PFSK-1 (cell line): ENCODE results near the gene EFCAB11.

ENCODE experiments used
- FOXP2 ChIP-seq: optimal IDR thresholded peaks from 2 replicates; pipeline ENCODE3; 2011; ENCODE audit warnings: borderline replicate concordance, control low read depth, inconsistent platforms; ENCODE audit not compliant: insufficient read depth; ENCODE audit errors: extremely low read length, extremely low read depth
- POLR2AphosphoS5 ChIP-seq: IDR thresholded peaks from 2 replicates; pipeline ENCODE4 v1.6.1; 2012; ENCODE audit warnings: low read depth, mild to moderate bottlenecking, control low read depth, low read length, moderate library complexity
- SIN3A ChIP-seq: IDR thresholded peaks from 2 replicates; pipeline ENCODE4 v1.6.1; 2012; ENCODE audit warnings: mild to moderate bottlenecking, low read length, moderate library complexity, borderline replicate concordance; ENCODE audit not compliant: insufficient read depth
- TAF1 ChIP-seq: IDR thresholded peaks from 2 replicates; pipeline ENCODE4 v1.6.1; 2012; ENCODE audit warnings: low read length, control low read depth, borderline replicate concordance; ENCODE audit not compliant: insufficient read depth
- TF ChIP-seq, protein P1 (sequence below), 2 experiments: IDR thresholded peaks; 2 replicates each; pipeline versions ENCODE4 v1.6.1 to v1.8.0; 2011 to 2012; ENCODE audit warnings: low read depth in 2 of 2, low read length in 2 of 2, control low read depth in 1 of 2, inconsistent platforms in 1 of 2, mild to moderate bottlenecking in 1 of 2, moderate library complexity in 1 of 2; ENCODE audit not compliant: insufficient read depth in 1 of 2

Gene EFCAB11

DNA sequence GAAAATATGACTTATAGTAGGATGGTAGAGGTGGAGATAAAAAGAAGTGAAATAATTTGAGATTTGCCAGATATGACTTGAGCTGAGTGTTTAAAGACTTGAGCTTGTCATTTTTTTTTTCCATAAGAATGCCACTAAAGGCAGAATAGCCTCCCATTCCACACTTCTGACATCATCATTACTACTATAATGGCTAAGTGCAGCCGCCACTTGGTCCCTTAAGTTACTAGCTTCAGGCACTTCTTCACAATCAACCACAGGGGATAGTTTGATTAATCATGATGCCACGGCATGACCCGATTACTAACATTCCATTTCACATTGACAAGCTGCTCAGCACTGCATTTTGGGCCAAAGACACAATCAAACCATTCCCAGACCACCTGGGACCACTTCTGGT, 127.9 kb downstream of the EFCAB11 start:
- TF ChIP-seq, protein P1, sequence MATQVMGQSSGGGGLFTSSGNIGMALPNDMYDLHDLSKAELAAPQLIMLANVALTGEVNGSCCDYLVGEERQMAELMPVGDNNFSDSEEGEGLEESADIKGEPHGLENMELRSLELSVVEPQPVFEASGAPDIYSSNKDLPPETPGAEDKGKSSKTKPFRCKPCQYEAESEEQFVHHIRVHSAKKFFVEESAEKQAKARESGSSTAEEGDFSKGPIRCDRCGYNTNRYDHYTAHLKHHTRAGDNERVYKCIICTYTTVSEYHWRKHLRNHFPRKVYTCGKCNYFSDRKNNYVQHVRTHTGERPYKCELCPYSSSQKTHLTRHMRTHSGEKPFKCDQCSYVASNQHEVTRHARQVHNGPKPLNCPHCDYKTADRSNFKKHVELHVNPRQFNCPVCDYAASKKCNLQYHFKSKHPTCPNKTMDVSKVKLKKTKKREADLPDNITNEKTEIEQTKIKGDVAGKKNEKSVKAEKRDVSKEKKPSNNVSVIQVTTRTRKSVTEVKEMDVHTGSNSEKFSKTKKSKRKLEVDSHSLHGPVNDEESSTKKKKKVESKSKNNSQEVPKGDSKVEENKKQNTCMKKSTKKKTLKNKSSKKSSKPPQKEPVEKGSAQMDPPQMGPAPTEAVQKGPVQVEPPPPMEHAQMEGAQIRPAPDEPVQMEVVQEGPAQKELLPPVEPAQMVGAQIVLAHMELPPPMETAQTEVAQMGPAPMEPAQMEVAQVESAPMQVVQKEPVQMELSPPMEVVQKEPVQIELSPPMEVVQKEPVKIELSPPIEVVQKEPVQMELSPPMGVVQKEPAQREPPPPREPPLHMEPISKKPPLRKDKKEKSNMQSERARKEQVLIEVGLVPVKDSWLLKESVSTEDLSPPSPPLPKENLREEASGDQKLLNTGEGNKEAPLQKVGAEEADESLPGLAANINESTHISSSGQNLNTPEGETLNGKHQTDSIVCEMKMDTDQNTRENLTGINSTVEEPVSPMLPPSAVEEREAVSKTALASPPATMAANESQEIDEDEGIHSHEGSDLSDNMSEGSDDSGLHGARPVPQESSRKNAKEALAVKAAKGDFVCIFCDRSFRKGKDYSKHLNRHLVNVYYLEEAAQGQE (IDR thresholded peaks at IDR 0.05; ENCODE audit: insufficient read depth in 1 of 2, low read depth in 2 of 2, low read length in 2 of 2), result no peak
- no peak for TF ChIP-seq FOXP2
- no peak for TF ChIP-seq TAF1
- no peak for TF ChIP-seq POLR2AphosphoS5
- TF ChIP-seq SIN3A, result no peak

DNA sequence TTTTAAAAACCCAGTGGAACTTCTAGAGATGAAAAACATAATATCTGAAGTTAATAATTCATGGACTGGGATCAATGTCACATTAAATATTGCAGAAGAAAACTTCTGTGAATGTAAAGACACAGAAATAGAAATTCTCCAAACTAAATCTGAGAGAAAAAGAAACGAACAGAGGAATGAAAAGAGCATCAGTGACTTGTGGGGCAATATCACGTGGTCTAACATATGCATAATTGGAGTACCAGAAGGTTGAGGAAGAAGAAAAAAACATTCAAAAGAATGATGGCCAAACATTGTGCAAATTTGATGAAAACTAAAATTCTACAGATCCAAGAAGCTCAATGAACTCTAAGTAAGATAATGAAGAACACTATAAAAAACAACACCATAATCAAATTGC, 130.8 kb downstream of the EFCAB11 start:
- no peak for TF ChIP-seq POLR2AphosphoS5
- TF ChIP-seq, protein P1 (IDR thresholded peaks at IDR 0.05; ENCODE audit: insufficient read depth in 1 of 2, low read depth in 2 of 2, low read length in 2 of 2), result no peak
- TF ChIP-seq FOXP2, result no peak
- TF ChIP-seq SIN3A, result no peak
- TF ChIP-seq TAF1, result no peak

DNA sequence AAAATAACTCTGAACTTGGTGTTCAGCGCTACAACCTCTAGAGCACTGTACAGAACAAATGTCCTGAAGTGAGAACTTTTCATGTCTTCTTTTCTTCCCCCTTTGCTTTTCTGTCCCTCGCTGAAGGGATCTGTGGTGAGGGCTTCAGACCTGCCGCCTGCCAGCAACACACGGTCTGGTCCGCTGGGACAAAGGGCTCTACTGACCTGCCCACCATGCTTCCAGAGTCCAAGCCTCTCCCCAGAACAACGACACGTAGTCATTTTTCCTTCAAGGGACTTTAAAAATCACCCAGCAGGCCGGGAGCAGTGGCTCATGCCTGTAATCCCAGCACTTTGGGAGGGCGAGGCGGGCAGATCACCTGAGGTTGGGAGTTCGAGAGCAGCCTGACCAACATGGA, 140.4 kb downstream of the EFCAB11 start:
- TF ChIP-seq SIN3A (no peak), FOXP2 (no peak), TAF1 (no peak), POLR2AphosphoS5 (no peak)
- TF ChIP-seq, protein P1 (IDR thresholded peaks at IDR 0.05; ENCODE audit: insufficient read depth in 1 of 2, low read depth in 2 of 2, low read length in 2 of 2), result no peak

DNA sequence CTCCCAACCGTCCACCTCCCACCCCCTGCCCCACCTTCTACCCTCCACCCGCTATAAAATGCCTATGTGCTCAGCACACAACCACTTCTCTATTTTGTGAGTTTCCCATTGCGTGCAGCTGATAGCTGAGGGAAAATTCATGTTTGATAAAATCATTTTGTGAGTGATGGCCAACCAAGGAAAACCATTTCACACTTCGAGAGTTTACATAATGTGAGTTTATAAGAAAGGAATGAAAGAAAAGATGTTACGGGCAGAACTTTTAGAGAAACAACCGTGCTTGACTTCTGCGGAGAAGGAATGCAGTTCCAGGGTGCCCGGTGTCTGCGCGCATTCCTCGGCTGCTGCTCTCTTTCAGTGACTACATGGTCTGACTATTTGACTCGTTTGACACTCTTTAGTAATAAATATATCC, 140.9 kb downstream of the EFCAB11 start:
- no peak for TF ChIP-seq TAF1
- TF ChIP-seq FOXP2, result no peak
- TF ChIP-seq SIN3A, result no peak
- TF ChIP-seq, protein P1 (IDR thresholded peaks at IDR 0.05; ENCODE audit: insufficient read depth in 1 of 2, low read depth in 2 of 2, low read length in 2 of 2), result no peak
- no peak for TF ChIP-seq POLR2AphosphoS5

DNA sequence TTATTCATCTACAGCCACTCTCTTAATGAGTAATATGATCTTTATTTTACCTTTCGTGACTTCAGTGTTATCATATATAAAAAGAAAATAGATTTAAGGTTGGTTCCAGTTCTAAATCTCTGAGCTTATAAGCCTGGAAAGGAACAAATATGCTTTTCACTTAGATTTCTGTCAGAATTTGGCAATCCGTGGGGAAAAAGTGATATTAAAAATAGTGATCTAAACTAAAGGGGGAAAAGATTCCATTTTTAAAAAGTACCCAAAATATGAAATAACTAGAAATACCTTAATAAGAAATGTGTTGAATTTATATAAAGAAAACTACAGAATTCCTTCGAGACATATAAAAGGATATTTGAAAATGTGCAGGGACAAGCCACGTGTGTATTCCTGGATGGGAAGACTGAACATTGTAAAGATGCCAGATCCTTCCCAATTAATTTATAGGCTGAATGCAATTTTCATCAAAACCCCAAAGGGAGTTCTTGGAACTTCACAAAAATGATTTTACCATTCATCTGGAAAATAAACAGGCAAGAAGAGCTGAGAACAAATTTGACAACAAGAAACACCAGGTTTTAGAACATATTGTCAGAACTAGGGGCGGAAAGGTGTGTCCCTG, 142.5 kb downstream of the EFCAB11 start:
- TF ChIP-seq TAF1, result no peak
- no peak for TF ChIP-seq FOXP2
- TF ChIP-seq POLR2AphosphoS5, result no peak
- TF ChIP-seq SIN3A, result no peak
- TF ChIP-seq, protein P1 (IDR thresholded peaks at IDR 0.05; ENCODE audit: insufficient read depth in 1 of 2, low read depth in 2 of 2, low read length in 2 of 2), result no peak
